OCI-LY7 (cell line): ENCODE results near the gene PSMF1. TPM values are rescaled to one million over a fixed set of nuclear protein-coding genes. Genes with fewer than 3 reads are reported as not detected.

Experiments
- BruUV-seq: library from RNA; stranded (reverse); fragments of 400-500 nt; replicated peaks from 2 replicates; lab custom pipeline; 2021; lab: Mats Ljungman, UMichigan
- CTCF ChIA-PET: fragments of 300-600 bp; sonication (Branson Sonifier 250); formaldehyde crosslinking; loops from one replicate; lab custom pipeline; 2022; ENCODE audit warnings: antibody characterized with exemption; ENCODE audit not compliant: unreplicated experiment; lab: Charles Lee
- POLR2A ChIA-PET: fragments of 300-600 bp; sonication (Branson Sonifier 250); formaldehyde crosslinking; loops from one replicate; lab custom pipeline; 2022; ENCODE audit warnings: antibody characterized with exemption; lab: Charles Lee
- DNase-seq: peaks from one replicate; pipeline ENCODE4 v3.0.0-alpha.2; 2015; ENCODE audit warnings: low spot score
- H2AFZ ChIP-seq: fragments of 200-600 bp; sonication (generic), shearing (Covaris generic); 2 replicates; pipeline ENCODE4 v1.6.1; 2014; ENCODE audit warnings: mild to moderate bottlenecking, antibody characterized with exemption, low read length, moderate library complexity
- H3K27ac ChIP-seq: fragments of 200-600 bp; sonication (generic); 2 replicates; pipeline ENCODE4 v1.5.1; 2014; ENCODE audit warnings: mixed run types, low read depth, mild to moderate bottlenecking, moderate library complexity, low read length, inconsistent platforms; ENCODE audit not compliant: poor library complexity, severe bottlenecking
- H3K36me3 ChIP-seq: fragments of 200-600 bp; sonication (generic); 2 replicates; pipeline ENCODE4 v1.6.1; 2014; ENCODE audit warnings: mild to moderate bottlenecking, antibody characterized with exemption, low read length, moderate library complexity, mixed read lengths; ENCODE audit not compliant: insufficient read depth
- H3K4me1 ChIP-seq: fragments of 200-600 bp; sonication (generic); 2 replicates; pipeline ENCODE4 v1.5.1; 2014; ENCODE audit warnings: mild to moderate bottlenecking, low read length; ENCODE audit not compliant: insufficient read depth, poor library complexity, severe bottlenecking
- H3K4me2 ChIP-seq: fragments of 200-600 bp; sonication (generic); 2 replicates; pipeline ENCODE4 v1.6.1; 2014; ENCODE audit warnings: mild to moderate bottlenecking, low read length
- H3K4me3 ChIP-seq: fragments of 200-600 bp; sonication (generic); 2 replicates; pipeline ENCODE4 v1.5.1; 2014; ENCODE audit warnings: mild to moderate bottlenecking, low read depth, low read length; ENCODE audit not compliant: poor library complexity, severe bottlenecking
- H3K79me2 ChIP-seq: fragments of 200-600 bp; sonication (generic); 2 replicates; pipeline ENCODE4 v1.6.1; 2016; ENCODE audit warnings: low read depth, mild to moderate bottlenecking, low read length, moderate library complexity, mixed read lengths; ENCODE audit not compliant: insufficient read depth
- H3K9me2 ChIP-seq: fragments of 200-600 bp; sonication (generic); 2 replicates; pipeline ENCODE4 v1.6.1; 2016; ENCODE audit warnings: mild to moderate bottlenecking, low read length, mixed read lengths; ENCODE audit not compliant: insufficient read depth
- H3K9me3 ChIP-seq: fragments of 200-600 bp; sonication (generic); 2 replicates; pipeline ENCODE4 v1.6.1; 2014; ENCODE audit warnings: mild to moderate bottlenecking, mixed run types, low read length, mixed read lengths
- H4K20me1 ChIP-seq: fragments of 200-600 bp; sonication (generic); 2 replicates; pipeline ENCODE4 v1.6.1; 2014; ENCODE audit warnings: mild to moderate bottlenecking, antibody characterized with exemption, low read length, moderate library complexity, mixed read lengths; ENCODE audit not compliant: insufficient read depth
- EZH2phosphoT487 ChIP-seq: fragments of 200-600 bp; sonication (generic); IDR thresholded peaks from 2 replicates; pipeline ENCODE4 v1.6.1; 2018; ENCODE audit warnings: low read depth, borderline replicate concordance, mild to moderate bottlenecking, mixed run types, antibody characterized with exemption, low read length, moderate library complexity, mixed read lengths
- intact Hi-C: fragments of 100-400 bp; cut with micrococcal nuclease; formaldehyde crosslinking; loops from one replicate; pipeline ENCODE4 v1.10.0; 2022; ENCODE audit not compliant: unreplicated experiment
- total RNA-seq, 2 experiments: library from RNA; depleted of rRNA in 1 of 2; stranded (reverse); fragments of >200 nt in 1 of 2; shearing (Covaris generic) in 1 of 2; gene quantifications; 2 replicates each; pipeline ENCODE4 v1.2.3, GENCODE V29; 2014 to 2022
- TF ChIP-seq, protein P1 (sequence below): fragments of 200-600 bp; sonication (generic); conservative IDR thresholded peaks from 2 replicates; pipeline ENCODE4 v1.5.1; 2014; ENCODE audit warnings: mild to moderate bottlenecking, antibody characterized with exemption, low read length, moderate library complexity, mixed read lengths

PSMF1 gene
- total RNA-seq, 2 experiments from 2014 or later = 34.7 to 132 TPM

DNA sequence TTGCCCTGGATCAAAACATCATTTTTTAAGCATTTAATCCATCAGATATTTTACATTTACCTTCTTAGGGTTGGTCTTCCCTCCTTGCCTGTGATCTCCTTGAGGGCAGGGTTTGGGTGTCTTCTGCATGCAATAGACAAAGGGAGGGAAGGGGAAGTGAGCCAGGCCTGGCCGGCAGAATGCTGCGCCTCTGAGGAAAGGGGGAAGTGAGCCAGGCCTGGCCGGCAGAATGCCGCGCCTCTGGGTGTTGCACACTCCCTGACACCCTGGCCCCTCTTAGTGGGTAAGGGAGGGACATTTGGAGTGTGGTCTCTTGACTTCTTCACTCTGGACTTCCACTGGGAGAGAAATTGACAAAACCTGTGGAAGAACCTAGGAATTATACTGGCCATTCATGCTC lies 12.4 kb downstream of the PSMF1 start:
- H3K36me3 ChIP-seq = peaks cover 97% of the 10 kb centered on the region
- no peaks in the 10 kb centered on the region for H4K20me1 ChIP-seq
- no peak overlapping the region for H3K4me3 ChIP-seq
- ChIA-PET CTCF (no interaction called here), POLR2A (no interaction called here)
- H3K9me2 ChIP-seq = no peaks in the 10 kb centered on the region
- TF ChIP-seq, protein P1, sequence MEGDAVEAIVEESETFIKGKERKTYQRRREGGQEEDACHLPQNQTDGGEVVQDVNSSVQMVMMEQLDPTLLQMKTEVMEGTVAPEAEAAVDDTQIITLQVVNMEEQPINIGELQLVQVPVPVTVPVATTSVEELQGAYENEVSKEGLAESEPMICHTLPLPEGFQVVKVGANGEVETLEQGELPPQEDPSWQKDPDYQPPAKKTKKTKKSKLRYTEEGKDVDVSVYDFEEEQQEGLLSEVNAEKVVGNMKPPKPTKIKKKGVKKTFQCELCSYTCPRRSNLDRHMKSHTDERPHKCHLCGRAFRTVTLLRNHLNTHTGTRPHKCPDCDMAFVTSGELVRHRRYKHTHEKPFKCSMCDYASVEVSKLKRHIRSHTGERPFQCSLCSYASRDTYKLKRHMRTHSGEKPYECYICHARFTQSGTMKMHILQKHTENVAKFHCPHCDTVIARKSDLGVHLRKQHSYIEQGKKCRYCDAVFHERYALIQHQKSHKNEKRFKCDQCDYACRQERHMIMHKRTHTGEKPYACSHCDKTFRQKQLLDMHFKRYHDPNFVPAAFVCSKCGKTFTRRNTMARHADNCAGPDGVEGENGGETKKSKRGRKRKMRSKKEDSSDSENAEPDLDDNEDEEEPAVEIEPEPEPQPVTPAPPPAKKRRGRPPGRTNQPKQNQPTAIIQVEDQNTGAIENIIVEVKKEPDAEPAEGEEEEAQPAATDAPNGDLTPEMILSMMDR = no peak
- TF ChIP-seq EZH2phosphoT487 = no peak
- no peaks in the 10 kb centered on the region for H3K4me1 ChIP-seq
- no peak overlapping the region for H3K4me2 ChIP-seq
- intact Hi-C loops = no loop called here
- no TSS peak for BruUV-seq
- peaks cover 20% of the 10 kb centered on the region for H3K79me2 ChIP-seq
- DNase-seq = no peak
- no peak overlapping the region for H2AFZ ChIP-seq
- no peaks in the 10 kb centered on the region for H3K9me3 ChIP-seq
- H3K27ac ChIP-seq = no peak overlapping the region

DNA sequence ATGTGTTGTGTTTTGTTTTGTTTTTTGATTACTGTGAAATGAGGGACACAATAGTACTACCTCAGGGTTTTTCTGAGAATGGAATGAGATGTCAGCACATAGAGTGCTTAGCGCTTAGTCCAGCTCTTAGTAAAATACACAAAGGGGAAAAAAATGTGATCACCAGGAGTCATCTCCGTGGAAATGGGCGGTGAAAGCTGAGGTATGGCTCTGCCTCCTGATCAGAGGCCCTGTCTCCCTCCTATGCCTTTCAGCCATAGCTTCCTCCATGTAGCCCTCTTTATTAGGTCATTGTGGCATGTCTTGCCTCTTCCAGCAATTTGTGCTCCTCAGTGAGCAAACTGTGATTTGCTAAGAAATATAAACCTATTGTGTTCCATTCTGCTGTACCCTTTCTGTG lies 13.0 kb downstream of the PSMF1 start:
- CTCF ChIA-PET = no interaction called here
- no peak overlapping the region for H2AFZ ChIP-seq
- H3K4me1 ChIP-seq = no peaks in the 10 kb centered on the region
- H3K36me3 ChIP-seq = peaks cover 97% of the 10 kb centered on the region
- no TSS peak for BruUV-seq
- H4K20me1 ChIP-seq = no peaks in the 10 kb centered on the region
- no peak overlapping the region for H3K4me2 ChIP-seq
- no peaks in the 10 kb centered on the region for H3K9me2 ChIP-seq
- intact Hi-C loops = no loop called here
- DNase-seq = no peak
- no peak overlapping the region for H3K4me3 ChIP-seq
- no peaks in the 10 kb centered on the region for H3K9me3 ChIP-seq
- no peak for TF ChIP-seq EZH2phosphoT487
- TF ChIP-seq, protein P1 = no peak
- POLR2A ChIA-PET = no interaction called here
- peaks cover 20% of the 10 kb centered on the region for H3K79me2 ChIP-seq
- no peak overlapping the region for H3K27ac ChIP-seq

DNA sequence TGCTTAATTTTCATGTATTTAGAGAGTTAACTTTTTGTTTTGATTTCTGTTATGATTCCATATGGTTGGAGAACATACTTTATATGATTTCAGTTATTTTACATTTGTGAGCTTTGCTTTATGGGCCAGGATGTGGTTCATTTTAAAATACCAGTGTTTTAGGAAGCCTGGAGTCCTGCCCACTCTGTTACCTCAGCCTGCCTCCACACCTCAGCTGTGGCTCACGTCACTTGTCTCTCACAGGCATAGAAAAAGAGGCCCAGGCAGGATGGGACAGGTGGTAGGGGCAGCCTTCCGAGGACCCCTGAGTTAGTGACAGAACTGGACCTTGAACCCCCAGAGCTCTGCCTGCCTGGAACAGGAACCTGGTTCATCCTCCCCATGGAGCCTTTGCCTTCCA lies 16.0 kb downstream of the PSMF1 start:
- no peaks in the 10 kb centered on the region for H3K9me2 ChIP-seq
- no peaks in the 10 kb centered on the region for H3K4me1 ChIP-seq
- POLR2A ChIA-PET = interaction anchor here (0.9 kb wide), 1 partner anchor 10 kb away, joined by 3 read pairs; no protein-coding TSS in a partner anchor
- H3K4me3 ChIP-seq = no peak overlapping the region
- no peak overlapping the region for H3K4me2 ChIP-seq
- H3K79me2 ChIP-seq = peaks cover 20% of the 10 kb centered on the region
- TF ChIP-seq, protein P1 = no peak
- TF ChIP-seq EZH2phosphoT487 = no peak
- peaks cover 99% of the 10 kb centered on the region for H3K36me3 ChIP-seq
- no peaks in the 10 kb centered on the region for H4K20me1 ChIP-seq
- DNase-seq = no peak
- BruUV-seq = no TSS peak
- CTCF ChIA-PET = no interaction called here
- H3K27ac ChIP-seq = no peak overlapping the region
- no peak overlapping the region for H2AFZ ChIP-seq
- no peaks in the 10 kb centered on the region for H3K9me3 ChIP-seq
- intact Hi-C loops = no loop called here
